RWPE2 (cell line): ENCODE results near the gene SLC7A1.

Experiments
- ATAC-seq: fragments of 200-7000 bp; cut with Tn5 transposase; 3 replicates; pipeline ENCODE4 v1.9.1; 2021; ENCODE audit warnings: low read depth
- DNase-seq: peaks from one replicate; pipeline ENCODE4 v3.0.0-alpha.2; 2020; ENCODE audit warnings: low spot score
- H3K27ac ChIP-seq: fragments of 450-650 bp; 2 replicates; pipeline ENCODE4 v1.5.1; 2017; ENCODE audit warnings: mild to moderate bottlenecking; ENCODE audit not compliant: poor library complexity, severe bottlenecking
- H3K27me3 ChIP-seq: fragments of 250-450 bp; sonication (Bioruptor Pico); 2 replicates; pipeline ENCODE4 v1.5.1; 2021; ENCODE audit warnings: mild to moderate bottlenecking, moderate library complexity; ENCODE audit not compliant: insufficient read depth, poor library complexity, severe bottlenecking
- H3K36me3 ChIP-seq: fragments of 250-450 bp; sonication (Bioruptor Pico); 2 replicates; pipeline ENCODE4 v1.5.1; 2020; ENCODE audit warnings: low read depth, mild to moderate bottlenecking, moderate library complexity
- H3K4me1 ChIP-seq: fragments of 250-450 bp; sonication (Bioruptor Pico); 2 replicates; pipeline ENCODE4 v1.5.1; 2021; ENCODE audit warnings: mild to moderate bottlenecking, moderate library complexity; ENCODE audit not compliant: insufficient read depth, poor library complexity, severe bottlenecking
- H3K4me3 ChIP-seq: fragments of 250-450 bp; sonication (Bioruptor Pico); 2 replicates; pipeline ENCODE4 v1.5.1; 2021; ENCODE audit warnings: mild to moderate bottlenecking, moderate library complexity; ENCODE audit not compliant: severe bottlenecking
- H3K9me3 ChIP-seq: fragments of 250-450 bp; sonication (Bioruptor Pico); 2 replicates; pipeline ENCODE4 v1.5.1; 2021; ENCODE audit warnings: mild to moderate bottlenecking, moderate library complexity; ENCODE audit not compliant: severe bottlenecking
- TF ChIP-seq, protein P1 (sequence below): fragments of 450-650 bp; IDR thresholded peaks from one replicate; pipeline ENCODE4 v1.5.1; 2017; ENCODE audit warnings: mild to moderate bottlenecking, moderate library complexity; ENCODE audit not compliant: poor library complexity, severe bottlenecking

Gene SLC7A1

DNA sequence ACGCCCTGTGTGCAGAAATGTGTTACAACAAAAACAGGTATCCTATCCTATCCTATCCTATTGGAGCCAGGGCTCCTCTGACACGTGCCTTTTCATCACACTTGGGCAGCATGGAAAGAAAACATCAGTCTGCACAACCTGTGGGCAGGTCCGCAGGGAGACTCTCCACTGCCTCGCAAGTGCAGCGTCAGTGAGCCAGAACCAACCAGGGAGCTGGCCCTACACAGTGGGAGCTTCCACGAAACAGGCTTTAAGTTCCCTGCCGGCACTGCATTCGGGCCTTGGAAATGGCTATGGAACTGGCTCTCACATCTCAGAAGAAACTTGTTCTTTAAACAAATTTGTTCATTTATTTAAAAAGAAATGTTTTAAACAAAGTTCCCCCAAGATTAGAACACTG, 49.5 kb downstream of the SLC7A1 start:
- no peak overlapping the region for H3K27ac ChIP-seq
- H3K36me3 ChIP-seq: peaks cover 56% of the 10 kb centered on the region
- DNase-seq (no peak), ATAC-seq (no peak)
- H3K4me1 ChIP-seq: no peaks in the 10 kb centered on the region
- TF ChIP-seq, protein P1, sequence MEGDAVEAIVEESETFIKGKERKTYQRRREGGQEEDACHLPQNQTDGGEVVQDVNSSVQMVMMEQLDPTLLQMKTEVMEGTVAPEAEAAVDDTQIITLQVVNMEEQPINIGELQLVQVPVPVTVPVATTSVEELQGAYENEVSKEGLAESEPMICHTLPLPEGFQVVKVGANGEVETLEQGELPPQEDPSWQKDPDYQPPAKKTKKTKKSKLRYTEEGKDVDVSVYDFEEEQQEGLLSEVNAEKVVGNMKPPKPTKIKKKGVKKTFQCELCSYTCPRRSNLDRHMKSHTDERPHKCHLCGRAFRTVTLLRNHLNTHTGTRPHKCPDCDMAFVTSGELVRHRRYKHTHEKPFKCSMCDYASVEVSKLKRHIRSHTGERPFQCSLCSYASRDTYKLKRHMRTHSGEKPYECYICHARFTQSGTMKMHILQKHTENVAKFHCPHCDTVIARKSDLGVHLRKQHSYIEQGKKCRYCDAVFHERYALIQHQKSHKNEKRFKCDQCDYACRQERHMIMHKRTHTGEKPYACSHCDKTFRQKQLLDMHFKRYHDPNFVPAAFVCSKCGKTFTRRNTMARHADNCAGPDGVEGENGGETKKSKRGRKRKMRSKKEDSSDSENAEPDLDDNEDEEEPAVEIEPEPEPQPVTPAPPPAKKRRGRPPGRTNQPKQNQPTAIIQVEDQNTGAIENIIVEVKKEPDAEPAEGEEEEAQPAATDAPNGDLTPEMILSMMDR: no peak
- H3K27me3 ChIP-seq: no peaks in the 10 kb centered on the region
- no peaks in the 10 kb centered on the region for H3K9me3 ChIP-seq
- H3K4me3 ChIP-seq: no peak overlapping the region

DNA sequence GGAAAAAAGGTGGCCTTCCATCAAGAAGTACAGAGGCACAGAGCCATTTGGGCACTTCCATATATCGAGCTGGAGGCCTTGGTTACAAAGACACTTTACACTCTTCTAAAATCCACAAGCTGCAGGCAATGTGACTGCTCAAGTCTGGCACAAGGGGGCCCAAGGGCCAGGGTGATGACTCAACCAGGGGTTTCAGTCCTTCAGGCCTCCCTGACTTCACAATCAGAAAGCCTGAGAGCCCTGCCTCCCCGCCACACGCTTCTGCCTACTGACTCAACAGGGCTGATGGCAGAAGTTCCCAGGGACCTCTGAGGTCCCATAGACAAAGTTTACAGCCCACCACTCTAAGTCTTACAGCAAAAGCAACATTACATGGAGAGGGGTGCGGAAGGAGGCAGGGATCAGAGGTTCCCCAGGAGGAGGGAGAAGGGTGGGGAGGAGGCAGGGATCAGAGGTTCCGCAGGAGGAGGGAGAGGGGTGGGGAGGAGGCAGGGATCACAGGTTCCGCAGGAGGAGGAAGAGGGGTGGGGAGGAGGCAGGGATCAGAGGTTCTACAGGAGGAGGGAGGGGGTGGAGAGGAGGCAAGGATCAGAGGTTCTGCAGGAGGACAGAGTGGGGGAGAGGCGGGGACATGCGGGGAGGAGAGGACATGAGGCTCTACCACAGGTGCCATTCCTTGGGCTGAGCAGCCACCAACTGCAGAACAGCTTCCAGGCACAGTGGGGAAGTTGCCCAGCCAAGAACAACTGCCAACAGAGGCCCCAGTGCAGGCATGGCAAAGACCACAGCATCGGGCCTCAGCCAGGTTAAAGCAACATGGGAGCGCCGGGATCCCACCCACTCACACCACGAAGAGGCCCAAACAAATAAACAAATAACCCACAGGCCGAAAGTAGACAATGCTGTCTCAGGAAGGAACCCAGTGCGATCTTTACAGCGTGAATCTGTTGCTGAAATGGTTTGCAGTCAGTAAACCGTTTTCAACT, 52.0 kb downstream of the SLC7A1 start:
- DNase-seq (no peak), ATAC-seq (no peak)
- H3K4me3 ChIP-seq: no peak overlapping the region
- TF ChIP-seq, protein P1: no peak
- H3K27me3 ChIP-seq: no peaks in the 10 kb centered on the region
- no peak overlapping the region for H3K27ac ChIP-seq
- H3K36me3 ChIP-seq: peaks cover 42% of the 10 kb centered on the region
- H3K9me3 ChIP-seq: no peaks in the 10 kb centered on the region
- H3K4me1 ChIP-seq: no peaks in the 10 kb centered on the region

DNA sequence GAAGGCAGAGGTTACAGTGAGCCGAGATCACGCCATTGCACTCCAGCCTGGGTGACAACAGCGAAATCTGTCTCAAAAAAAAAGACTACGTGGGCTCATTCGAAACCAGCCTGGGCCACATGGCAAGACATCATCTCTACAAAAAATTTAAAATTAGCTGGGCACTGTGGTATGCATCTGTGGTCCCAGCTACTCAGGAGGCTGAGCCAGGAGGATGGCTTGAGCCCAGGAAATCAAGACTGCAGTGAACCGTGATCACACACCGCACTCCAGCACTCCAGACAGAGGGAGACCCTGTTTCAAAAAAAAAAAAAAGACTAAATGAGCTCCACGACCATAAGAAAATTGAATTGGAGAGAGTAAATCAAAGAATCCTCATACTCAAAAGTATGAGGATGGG, 53.1 kb downstream of the SLC7A1 start:
- no peak for DNase-seq
- Histone ChIP-seq H3K36me3 (peaks cover 33% of the 10 kb centered on the region), H3K4me3 (no peak overlapping the region), H3K27me3 (no peaks in the 10 kb centered on the region), H3K4me1 (no peaks in the 10 kb centered on the region), H3K27ac (no peak overlapping the region), H3K9me3 (no peaks in the 10 kb centered on the region)
- TF ChIP-seq, protein P1: no peak
- ATAC-seq: no peak

DNA sequence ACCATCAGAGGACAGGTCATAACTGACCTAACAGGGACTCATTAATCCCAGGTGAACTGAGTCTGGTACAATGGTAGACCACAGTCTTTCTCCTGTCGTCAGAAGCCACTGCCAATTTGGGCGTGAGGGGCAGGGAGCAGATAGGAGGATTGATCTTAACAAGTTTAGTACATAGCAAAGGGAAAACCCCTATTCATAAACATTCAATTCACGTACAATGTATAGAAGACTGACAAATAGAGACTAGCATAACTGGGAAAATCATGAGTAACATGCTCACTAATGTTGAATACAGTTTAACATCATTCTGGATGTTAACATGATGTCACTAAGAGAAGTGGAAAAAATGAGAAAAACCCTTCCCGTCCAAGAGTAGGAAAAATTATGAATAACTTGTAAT, 54.1 kb downstream of the SLC7A1 start:
- Histone ChIP-seq H3K4me1 (no peaks in the 10 kb centered on the region), H3K27me3 (no peaks in the 10 kb centered on the region), H3K36me3 (peaks cover 31% of the 10 kb centered on the region), H3K9me3 (no peaks in the 10 kb centered on the region), H3K4me3 (no peak overlapping the region), H3K27ac (no peak overlapping the region)
- TF ChIP-seq, protein P1: no peak
- ATAC-seq (no peak), DNase-seq (no peak)

DNA sequence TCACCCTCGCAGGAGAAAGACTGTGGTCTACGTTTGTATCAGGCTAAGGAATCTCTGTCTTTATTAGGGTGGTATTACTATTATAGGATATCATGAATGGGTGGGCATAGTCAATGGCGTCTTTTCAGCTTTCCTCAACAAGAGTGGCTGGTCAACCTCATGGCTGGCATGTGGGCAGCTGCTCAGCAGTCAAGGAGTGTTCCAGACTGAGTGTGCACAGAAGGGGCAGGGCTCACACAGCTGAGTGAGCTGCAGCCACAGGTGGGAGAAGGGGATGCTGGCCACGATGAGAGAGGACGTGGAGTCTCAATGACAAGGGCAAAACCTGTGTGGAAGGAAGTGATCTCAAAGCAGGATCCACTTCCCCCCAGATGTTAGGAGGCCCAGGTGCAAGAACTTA, 54.7 kb downstream of the SLC7A1 start:
- no peak overlapping the region for H3K27ac ChIP-seq

More for the DNA sequence above, 54.7 kb downstream of the SLC7A1 start:
- DNase-seq: no peak
- no peaks in the 10 kb centered on the region for H3K9me3 ChIP-seq
- no peaks in the 10 kb centered on the region for H3K27me3 ChIP-seq
- no peak overlapping the region for H3K4me3 ChIP-seq
- ATAC-seq: no peak
- peaks cover 31% of the 10 kb centered on the region for H3K36me3 ChIP-seq
- TF ChIP-seq, protein P1: no peak
- no peaks in the 10 kb centered on the region for H3K4me1 ChIP-seq
